ENCODE results near the gene NAV1.
"Not testable (repeated sequence)": the region's sequence is repeated elsewhere in the genome, so short reads cannot be mapped to it uniquely, and the experiment has no call there.

Gene NAV1

GRCh38 chr1:201515062-201515750 lies 23.7 kb upstream of the NAV1 start:
- TF ChIP-seq CTCF (IDR thresholded peaks at IDR 0.05; ENCODE audit: low read depth, low read length, missing control alignments), result no peak
- no peak for DNase-seq (ENCODE audit: low read depth)
- no peak overlapping the region for H3K4me3 ChIP-seq (ENCODE audit: low read depth, low read length)

GRCh38 chr1:201515895-201516294 lies 23.0 kb upstream of the NAV1 start:
- H3K4me3 ChIP-seq (ENCODE audit: low read depth, low read length), result no peak overlapping the region
- TF ChIP-seq CTCF (IDR thresholded peaks at IDR 0.05; ENCODE audit: low read depth, low read length, missing control alignments), result no peak
- no peak for DNase-seq (ENCODE audit: low read depth)

- DNase-seq (ENCODE audit: low read depth), result no peak
- TF ChIP-seq CTCF (IDR thresholded peaks at IDR 0.05; ENCODE audit: low read depth, low read length, missing control alignments), result no peak
- no peak overlapping the region for H3K4me3 ChIP-seq (ENCODE audit: low read depth, low read length)
Measured at GRCh38 chr1:201516511-201517127, 22.3 kb upstream of the NAV1 start.

- no peak for TF ChIP-seq CTCF (IDR thresholded peaks at IDR 0.05; ENCODE audit: low read depth, low read length, missing control alignments)
- no peak for DNase-seq (ENCODE audit: low read depth)
- H3K4me3 ChIP-seq (ENCODE audit: low read depth, low read length), result no peak overlapping the region
Measured at GRCh38 chr1:201517631-201518030, 21.3 kb upstream of the NAV1 start.

GRCh38 chr1:201518071-201518470 lies 20.9 kb upstream of the NAV1 start:
- no peak overlapping the region for H3K4me3 ChIP-seq (ENCODE audit: low read depth, low read length)
- no peak for TF ChIP-seq CTCF (IDR thresholded peaks at IDR 0.05; ENCODE audit: low read depth, low read length, missing control alignments)
- no peak for DNase-seq (ENCODE audit: low read depth)

GRCh38 chr1:201520046-201520575 lies 18.8 kb upstream of the NAV1 start:
- not testable (repeated sequence) for DNase-seq (ENCODE audit: low read depth)

GRCh38 chr1:201525193-201525778 lies 13.6 kb upstream of the NAV1 start:
- no peak overlapping the region for H3K4me3 ChIP-seq (ENCODE audit: low read depth, low read length)
- TF ChIP-seq CTCF (IDR thresholded peaks at IDR 0.05; ENCODE audit: low read depth, low read length, missing control alignments), result no peak

More at GRCh38 chr1:201520046-201520575, 18.8 kb upstream of the NAV1 start:
- H3K4me3 ChIP-seq (ENCODE audit: low read depth, low read length), result not testable (repeated sequence)

More at GRCh38 chr1:201525193-201525778, 13.6 kb upstream of the NAV1 start:
- DNase-seq (ENCODE audit: low read depth), result no peak
